ENCODE measurements around the gene THSD7A. TPM values are rescaled to one million over a fixed set of nuclear protein-coding genes. Genes with fewer than 3 reads are reported as not detected.

THSD7A gene
- 21.6 TPM for total RNA-seq

DNA sequence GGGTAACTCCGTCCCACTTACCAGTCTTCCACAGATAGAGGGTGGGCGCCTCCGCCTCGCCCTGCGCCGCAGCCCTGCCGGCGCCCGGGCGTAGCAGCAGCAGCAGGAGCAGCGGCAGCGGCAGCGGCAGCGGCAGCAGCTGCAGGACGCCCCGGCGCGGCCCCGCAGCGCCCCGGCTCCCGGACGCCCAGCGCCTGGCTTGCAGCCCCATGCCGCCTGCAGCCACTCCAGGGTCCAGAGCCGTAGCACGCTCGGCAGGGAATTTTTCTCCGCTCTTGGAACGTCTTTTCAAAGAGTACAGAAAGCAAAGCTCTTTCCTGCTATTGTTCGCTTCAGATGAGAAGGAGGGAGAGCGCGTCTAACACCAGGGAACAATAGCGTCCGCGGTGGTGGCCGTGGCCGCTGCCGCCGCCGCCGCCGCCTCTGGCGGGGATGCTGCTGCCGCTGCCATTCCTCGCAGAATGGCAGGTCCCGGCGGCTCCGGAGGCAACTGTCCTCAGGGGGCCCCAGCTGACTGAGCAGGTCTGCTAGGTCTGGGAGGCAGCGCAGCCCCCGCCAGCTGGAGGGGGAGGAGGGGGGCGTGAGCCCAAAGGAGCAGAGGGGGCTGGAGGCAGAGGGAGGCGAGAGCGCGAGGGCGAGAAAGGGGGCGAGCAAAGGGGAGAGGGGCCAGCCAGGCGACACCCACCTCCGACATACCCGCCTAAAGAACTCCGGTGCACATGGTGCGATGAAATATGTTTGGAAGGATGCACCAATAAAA is at the start of gene THSD7A:
Gene THSD7A, minus strand, starts transcription at position 463 of the 760 bp plus-strand sequence. Its CDS starts 252 bp downstream, at position 211.
- DNase-seq (ENCODE audit: low spot score) = peak; percentile 46

DNA sequence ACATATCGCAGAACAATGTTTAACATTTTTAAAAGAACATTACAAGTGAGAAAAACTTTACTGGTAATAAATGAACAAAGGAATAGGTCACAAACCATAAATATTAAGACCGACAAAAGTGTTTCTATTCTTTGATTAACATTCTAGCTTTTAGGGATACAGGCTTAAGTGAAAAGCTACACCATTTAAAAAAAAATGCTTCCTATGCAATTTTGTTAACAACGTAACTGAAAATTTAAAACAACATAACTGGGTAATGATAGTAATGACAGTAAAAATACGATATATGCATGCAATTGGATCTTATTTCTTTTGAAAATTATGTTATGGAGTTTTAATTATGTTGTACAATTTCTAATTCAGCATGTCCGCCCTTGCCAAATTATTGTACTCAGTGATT is 49.7 kb upstream of the THSD7A start:
- no peak for DNase-seq (ENCODE audit: low spot score)

DNA sequence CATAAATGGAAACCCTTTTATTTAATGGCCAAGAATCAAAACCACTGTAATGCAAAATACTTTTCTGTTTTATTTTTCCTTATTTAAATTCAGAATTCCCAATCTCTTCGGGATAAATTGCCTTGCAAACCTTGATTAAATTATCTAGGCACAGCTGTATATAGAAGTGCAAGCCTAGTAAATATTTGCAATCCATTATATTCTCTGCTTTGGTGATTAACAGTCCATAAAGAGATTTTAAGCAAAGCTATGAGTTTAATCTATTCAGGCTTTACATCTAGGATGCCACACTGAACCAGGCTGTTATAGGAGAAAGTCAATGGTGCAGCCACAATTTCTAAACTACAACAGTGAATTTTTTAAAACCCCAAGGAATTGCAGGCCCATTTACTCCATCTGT is 43.6 kb upstream of the THSD7A start:
- no peak for DNase-seq (ENCODE audit: low spot score)

DNA sequence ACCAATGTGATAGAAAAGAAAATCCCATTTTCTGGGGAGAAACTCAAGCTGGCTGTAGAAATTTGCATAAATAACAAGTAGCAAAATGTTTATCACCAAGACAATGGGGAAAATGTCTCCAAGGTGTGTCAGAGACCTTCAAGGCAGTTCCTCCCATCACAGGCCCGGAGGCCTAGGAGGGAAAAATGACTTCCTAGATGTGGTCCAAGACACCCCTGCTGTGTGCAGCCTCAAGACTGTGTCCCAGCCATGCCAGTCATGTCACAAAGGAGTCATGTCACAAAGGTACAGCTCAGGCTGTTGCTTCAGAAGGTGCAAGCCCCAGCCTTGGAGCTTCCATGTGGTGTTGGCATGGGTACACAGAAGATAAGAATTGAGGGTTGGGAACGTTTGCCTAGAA is 33.7 kb upstream of the THSD7A start:
- DNase-seq (ENCODE audit: low spot score) = no peak

- no peak for DNase-seq (ENCODE audit: low spot score)
Observed at GRCh38 chr7:11858622-11859302, 26.8 kb upstream of the THSD7A start.

GRCh38 chr7:11858026-11858425 is 26.0 kb upstream of the THSD7A start:
- no peak for DNase-seq (ENCODE audit: low spot score)

- DNase-seq (ENCODE audit: low spot score) = no peak
Observed at GRCh38 chr7:11848251-11848650, 16.3 kb upstream of the THSD7A start.

- no peak for DNase-seq (ENCODE audit: low spot score)
Observed at GRCh38 chr7:11847336-11847735, 15.3 kb upstream of the THSD7A start.

GRCh38 chr7:11846361-11846955 is 14.5 kb upstream of the THSD7A start:
- DNase-seq (ENCODE audit: low spot score) = no peak

GRCh38 chr7:11843113-11843765 is 11.2 kb upstream of the THSD7A start:
- no peak for DNase-seq (ENCODE audit: low spot score)

GRCh38 chr7:11841657-11842056 is 9.7 kb upstream of the THSD7A start:
- DNase-seq (ENCODE audit: low spot score) = no peak

DNA sequence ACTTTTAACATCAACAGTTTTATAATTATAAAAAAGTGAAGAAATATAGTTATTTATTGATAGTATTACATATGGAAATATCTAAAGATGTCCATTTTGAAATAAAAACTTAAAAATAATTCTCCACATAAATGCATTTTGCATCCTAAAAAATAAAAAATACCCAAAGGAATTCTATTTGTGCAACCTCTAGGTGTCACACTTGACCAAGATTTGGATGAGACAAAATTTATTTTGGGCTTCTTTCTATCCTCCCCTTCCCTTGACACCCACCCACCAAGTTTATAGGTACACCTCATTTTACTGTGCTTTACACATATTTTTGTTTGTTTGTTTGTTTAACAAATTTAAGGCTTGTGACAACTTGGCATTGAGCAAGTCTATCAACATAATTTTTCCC is 3.3 kb upstream of the THSD7A start:
- DNase-seq (ENCODE audit: low spot score) = no peak

GRCh38 chr7:11833431-11833830 is 1.4 kb upstream of the THSD7A start:
- no peak for DNase-seq (ENCODE audit: low spot score)

GRCh38 chr7:11831156-11831735 is 752 bp downstream of the THSD7A start:
- no peak for DNase-seq (ENCODE audit: low spot score)

- no peak for DNase-seq (ENCODE audit: low spot score)
Observed at GRCh38 chr7:11830582-11831155, 1.3 kb downstream of the THSD7A start.

DNA sequence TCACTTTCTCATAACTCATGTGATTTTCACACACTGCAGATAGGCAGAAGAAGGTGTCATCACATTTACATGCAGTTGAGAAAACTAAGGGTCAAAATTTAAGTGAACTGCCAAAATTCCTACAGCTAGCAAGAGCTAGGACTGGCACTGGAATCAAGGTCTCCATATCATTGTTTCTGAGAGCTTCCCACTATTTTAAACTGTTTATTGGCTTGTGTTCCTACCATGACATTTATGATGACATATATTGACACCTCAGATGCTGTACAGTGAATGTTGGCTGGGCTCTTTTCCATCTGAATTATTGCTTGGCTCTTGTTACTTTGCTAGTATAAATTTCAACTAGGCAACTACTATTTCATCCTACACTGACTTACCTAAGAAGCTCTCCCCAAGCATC is 2.0 kb downstream of the THSD7A start:
- DNase-seq (ENCODE audit: low spot score) = no peak

DNA sequence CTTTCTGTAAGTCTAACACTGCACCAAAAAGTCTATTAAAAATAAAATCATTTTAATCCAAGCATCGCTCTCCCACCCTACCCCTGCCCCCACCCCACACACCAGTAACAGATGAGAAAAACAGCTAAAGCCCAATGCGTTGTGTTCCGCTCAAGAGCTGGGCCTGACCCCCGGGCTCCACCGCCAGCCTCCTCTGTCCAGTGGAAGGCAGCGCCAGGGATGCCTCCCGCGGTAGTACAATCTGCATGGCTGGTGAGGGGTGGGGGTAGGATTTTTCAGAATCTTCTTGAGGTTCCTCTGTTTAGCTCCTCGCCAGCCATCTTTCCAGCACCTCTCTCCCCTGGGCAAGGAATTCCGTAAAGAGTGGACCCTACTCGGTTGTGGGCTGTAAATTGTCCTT is 12.1 kb downstream of the THSD7A start:
- DNase-seq (ENCODE audit: low spot score) = no peak

- DNase-seq (ENCODE audit: low spot score) = no peak
Observed at GRCh38 chr7:11819271-11819670, 12.7 kb downstream of the THSD7A start.

DNA sequence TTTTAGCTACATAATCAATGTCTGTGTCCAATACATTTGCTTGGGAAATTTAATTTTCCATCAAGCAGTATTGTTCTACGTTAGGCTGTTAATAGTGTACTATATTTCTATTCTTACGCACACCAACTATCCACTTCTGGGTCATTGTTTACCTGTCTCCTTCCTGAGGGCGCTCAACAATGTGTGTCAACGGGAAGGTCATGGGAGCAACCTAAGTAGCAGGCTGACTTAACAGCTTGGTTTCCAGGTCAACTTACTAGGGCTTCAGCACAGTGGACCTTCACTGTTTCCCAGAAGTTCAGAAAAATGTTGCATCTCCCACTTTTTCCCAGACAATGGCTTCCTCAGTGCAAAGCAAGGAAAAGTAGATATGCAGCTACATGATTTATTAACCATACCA is 13.7 kb downstream of the THSD7A start:
- no peak for DNase-seq (ENCODE audit: low spot score)

GRCh38 chr7:11817111-11817740 is 14.8 kb downstream of the THSD7A start:
- no peak for DNase-seq (ENCODE audit: low spot score)

DNA sequence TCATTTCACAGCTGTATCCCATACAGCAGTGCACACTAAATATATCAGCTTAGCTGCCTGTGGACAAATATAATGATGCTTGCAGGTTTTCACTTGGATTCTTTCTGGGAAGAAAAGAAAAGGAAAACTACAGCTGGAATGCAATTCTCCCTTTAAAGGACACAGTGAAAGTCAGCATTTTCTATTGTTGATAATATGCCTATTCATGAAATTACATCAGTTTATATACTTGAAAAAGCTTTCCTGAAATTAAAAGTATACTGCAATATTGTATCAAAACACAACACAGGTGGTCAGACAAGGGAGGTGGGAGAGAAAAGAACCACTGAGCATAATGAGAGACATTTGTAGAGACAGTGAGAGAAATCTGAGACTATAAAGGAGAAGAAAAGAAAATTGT is 20.3 kb downstream of the THSD7A start:
- DNase-seq (ENCODE audit: low spot score) = no peak

Data from ureter (tissue), 1 donor.